ENCODE results near the gene DDX3X.

- no peak for TF ChIP-seq CTCF (IDR thresholded peaks at IDR 0.05)
- TF ChIP-seq FOXJ3 (CRISPR knock-in tag; IDR thresholded peaks at IDR 0.05; ENCODE audit: borderline replicate concordance), result no peak
- TF ChIP-seq USF1 (CRISPR knock-in tag; IDR thresholded peaks at IDR 0.05), result no peak
- TF ChIP-seq NR3C1 (CRISPR knock-in tag; conservative IDR thresholded peaks at IDR 0.05; ENCODE audit: low read depth), result no peak
- TF ChIP-seq ZBTB43 (CRISPR knock-in tag; IDR thresholded peaks at IDR 0.05), result no peak
- no peak for TF ChIP-seq HMGXB4 (CRISPR knock-in tag; IDR thresholded peaks at IDR 0.05)
- no peak for TF ChIP-seq ESRRA (CRISPR knock-in tag; IDR thresholded peaks at IDR 0.05; ENCODE audit: borderline replicate concordance)
- no peak for TF ChIP-seq ETV6 (CRISPR knock-in tag; IDR thresholded peaks at IDR 0.05)
- TF ChIP-seq ATF2 (CRISPR knock-in tag; IDR thresholded peaks at IDR 0.05; ENCODE audit: borderline replicate concordance, low read depth), result no peak
These were observed 35.2 kb downstream of the DDX3X start for GRCh38 chrX:41369152-41369551.
